ENCODE results near the gene HEYL.

HEYL gene

DNA sequence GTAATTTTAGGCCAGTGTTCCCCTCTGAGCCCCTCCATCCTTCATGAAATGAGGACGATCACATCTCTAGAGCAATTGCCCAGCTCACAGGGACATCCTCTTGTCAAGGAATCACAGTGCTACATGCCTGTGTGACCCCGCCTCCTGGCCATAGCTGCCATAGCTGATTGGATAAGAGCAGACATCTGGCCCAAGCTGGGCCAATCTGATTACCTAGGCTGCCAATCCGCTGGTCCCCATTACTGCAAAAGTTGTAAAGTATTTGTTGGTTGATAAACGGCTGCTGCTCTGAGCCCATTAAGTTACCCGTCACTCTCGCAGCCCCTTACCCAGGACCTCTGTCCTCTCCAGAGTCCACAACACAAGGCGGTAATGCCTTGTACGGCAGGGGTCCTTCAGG is 24.1 kb upstream of the HEYL start:
- DNase-seq, result no peak

- no peak for DNase-seq
These were observed 23.4 kb upstream of the HEYL start for GRCh38 chr1:39662861-39663260.

- DNase-seq, result no peak
These were observed 20.1 kb upstream of the HEYL start for GRCh38 chr1:39659538-39659937.

GRCh38 chr1:39659110-39659509 is 19.7 kb upstream of the HEYL start:
- no peak for DNase-seq

- DNase-seq, result peak; percentile 14 to 39 (median 28)
These were observed 18.6 kb upstream of the HEYL start for GRCh38 chr1:39657923-39658485.

GRCh38 chr1:39657402-39657801 is 18.0 kb upstream of the HEYL start:
- DNase-seq, result no peak

DNA sequence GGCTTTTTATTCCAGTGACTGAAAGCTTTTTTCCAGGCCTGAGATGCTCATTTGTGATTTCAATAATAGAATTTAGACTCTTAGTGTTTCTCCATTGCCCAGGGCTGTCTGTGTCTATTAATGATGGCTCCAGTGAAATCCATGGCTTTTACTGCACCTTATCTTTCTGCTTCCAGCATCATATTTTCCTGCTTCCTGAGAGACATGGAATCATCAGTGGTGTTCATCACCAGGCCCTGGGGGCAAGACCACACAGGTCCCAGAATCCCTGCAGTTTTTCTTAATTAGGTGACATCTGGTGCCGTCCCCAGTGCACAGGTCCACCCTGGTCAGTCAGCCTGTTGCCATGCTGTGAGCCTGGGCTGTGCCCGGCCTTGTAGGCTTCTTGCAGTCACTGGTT is 16.9 kb upstream of the HEYL start:
- DNase-seq, result no peak

- no peak for DNase-seq
These were observed 16.3 kb upstream of the HEYL start for GRCh38 chr1:39655578-39656268.

DNA sequence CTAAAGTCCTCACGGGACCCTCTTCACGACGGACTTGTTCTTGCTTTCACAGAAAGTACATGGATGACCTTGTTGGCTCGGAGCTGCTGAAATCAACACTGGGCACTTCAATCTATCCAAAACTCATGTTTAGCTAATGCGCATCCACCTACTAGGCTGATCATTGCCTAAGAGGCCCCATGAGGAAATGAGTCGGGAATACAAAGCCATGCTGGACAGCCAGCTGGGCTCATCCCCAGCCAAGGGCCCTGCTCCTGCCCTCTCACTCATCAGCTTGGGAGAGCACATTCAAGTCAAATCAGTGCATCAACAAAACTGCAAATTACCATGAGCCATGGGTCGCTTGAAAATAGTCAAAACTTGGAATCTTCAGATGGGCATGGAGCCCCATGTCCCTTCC is 14.8 kb upstream of the HEYL start:
- no peak for DNase-seq

DNA sequence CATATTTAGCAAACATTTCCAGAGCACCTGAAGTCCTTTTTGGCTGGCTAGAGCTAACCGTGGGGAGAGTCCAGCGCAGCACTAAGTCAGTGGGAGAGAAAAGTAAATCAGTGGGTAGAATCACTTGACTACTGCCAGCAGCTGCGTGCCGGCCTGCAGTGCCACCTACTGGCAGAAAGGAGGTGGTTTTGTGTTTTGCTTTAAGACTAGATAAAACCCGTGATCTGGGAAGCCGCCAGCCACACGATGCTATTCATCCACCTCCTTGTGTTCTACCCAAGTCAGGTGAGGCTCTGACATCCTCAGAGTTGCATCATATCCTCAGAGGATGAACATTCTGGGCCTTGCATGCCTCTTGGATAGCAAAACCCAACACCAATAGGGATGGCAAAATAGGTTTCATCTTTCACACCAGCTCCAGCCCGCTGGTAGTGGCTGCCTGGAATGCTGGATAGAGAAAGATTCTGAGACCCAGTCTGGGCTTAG is 14.1 kb upstream of the HEYL start:
- DNase-seq, result peak; percentile 44 to 56 (median 51)

GRCh38 chr1:39652554-39652953 is 13.1 kb upstream of the HEYL start:
- no peak for DNase-seq

GRCh38 chr1:39652105-39652504 is 12.7 kb upstream of the HEYL start:
- no peak for DNase-seq

GRCh38 chr1:39650431-39650830 is 11.0 kb upstream of the HEYL start:
- DNase-seq, result no peak

GRCh38 chr1:39649636-39650185 is 10.3 kb upstream of the HEYL start:
- no peak for DNase-seq

- no peak for DNase-seq
These were observed 9.1 kb upstream of the HEYL start for GRCh38 chr1:39648496-39648895.

DNA sequence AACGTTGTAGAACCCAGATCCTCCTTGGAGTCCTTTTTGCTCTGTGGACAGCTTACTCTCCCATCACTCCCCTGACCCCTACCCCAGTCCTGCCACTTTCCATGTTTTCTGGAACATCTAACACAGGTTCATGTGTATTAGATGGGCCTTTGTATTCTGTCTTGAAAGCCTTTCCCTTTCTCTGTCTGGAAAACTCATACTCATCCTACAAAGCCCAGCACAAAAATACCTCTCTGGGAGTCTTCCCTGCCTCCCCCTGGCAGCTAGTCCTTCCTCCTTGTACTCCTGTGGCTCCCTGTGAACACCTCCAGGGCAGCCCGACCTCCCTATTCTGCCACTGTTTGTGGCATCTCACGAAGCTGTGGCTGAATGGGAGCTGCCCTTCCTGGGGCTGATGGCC is 7.8 kb upstream of the HEYL start:
- DNase-seq, result no peak

- DNase-seq, result no peak
These were observed 7.0 kb upstream of the HEYL start for GRCh38 chr1:39646232-39647081.

GRCh38 chr1:39645411-39646043 is 6.1 kb upstream of the HEYL start:
- no peak for DNase-seq

- no peak for DNase-seq
These were observed 4.3 kb upstream of the HEYL start for GRCh38 chr1:39643705-39644104.

GRCh38 chr1:39642796-39643195 is 3.4 kb upstream of the HEYL start:
- no peak for DNase-seq

DNA sequence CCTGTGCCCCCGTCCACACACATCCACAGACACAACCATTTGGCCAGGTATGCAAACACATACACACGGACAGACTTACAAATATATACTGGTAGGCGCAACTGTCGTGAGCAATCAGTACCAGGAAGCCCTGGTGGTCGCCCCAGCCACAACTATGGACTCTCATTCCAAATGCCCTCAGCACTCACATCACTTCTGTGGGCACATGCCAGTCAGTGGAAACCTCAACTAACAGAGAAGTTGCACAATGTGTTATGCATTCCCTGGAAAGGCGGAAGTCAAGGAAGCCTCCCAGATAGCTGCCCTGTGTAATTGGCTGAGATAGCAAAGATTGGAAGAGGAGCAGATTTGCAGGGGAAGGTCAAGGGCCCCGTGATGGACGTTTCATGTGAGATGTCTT is 1.4 kb upstream of the HEYL start:
- no peak for DNase-seq

DNA sequence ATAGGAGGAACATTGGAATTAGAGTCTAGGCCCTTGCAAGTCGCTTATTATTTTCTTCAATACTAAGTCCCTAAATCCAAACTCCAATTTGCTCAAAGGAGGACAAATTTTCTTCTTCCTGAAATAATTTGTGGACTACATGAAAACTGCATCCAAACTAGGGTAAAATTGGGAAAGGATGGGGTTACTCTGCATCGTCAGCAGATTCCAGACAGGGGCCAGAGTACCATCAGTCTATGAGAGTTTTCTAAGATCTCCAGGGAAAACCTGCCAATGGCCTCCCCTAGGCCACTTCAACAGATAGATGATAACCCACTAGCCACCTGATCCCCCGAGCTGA is 508 bp downstream of the HEYL start:
- no peak for DNase-seq

DNA sequence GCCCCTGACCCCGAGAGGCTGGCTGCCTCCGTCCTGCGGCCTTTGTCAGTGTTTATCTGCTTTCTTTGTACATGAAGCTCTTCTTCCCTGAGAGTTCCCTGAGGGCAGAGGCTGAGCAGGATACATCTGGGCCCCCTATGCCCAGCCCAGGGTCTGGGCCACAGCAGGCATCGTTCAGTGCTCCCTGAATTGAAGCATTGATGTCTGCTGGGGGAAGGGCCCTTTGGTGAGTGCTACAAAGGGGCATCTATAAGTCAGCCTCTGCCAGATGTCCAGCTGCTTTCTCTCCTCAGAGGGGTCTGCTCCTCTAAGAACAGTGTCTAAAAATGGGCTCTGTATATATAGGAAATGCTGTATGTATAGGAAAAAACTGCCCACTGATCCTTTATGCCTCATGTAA is 2.1 kb downstream of the HEYL start:
- DNase-seq, result no peak

DNA sequence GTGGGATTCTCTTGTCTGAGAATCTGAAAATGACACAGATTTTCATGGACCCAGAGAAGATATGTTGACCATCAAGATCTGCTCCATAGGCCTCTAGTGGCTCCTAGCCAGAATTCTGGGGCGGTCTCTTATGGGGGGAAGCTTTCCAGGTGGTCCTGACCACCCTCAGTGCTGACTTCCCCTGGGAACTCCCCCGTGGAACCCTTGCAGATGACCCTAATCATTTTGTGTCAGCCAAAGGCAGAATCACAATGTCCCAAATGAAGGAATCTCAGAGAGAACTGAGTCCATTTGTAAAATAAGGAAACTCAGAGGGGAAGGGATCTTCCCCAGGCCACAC is 3.6 kb downstream of the HEYL start:
- DNase-seq, result no peak
